Peyer's patch (tissue), 4 donors: ENCODE data around the gene DGKI.

Source experiments
- POLR2A ChIP-seq, 2 donors: fragments of 450-650 bp; IDR thresholded peaks; one replicate each; pipeline ENCODE4 v1.5.1; 2017; ENCODE audit warnings: antibody characterized with exemption in 2 of 2, mild to moderate bottlenecking in 2 of 2, moderate library complexity in 2 of 2
- TF ChIP-seq, protein P1 (sequence below), 6 experiments: fragments of 450-650 bp in 4 of 6; fragments of 200-600 bp in 2 of 6; sonication (generic) in 1 of 6; IDR thresholded peaks; one replicate each; pipeline ENCODE4 v1.5.1; 2017 to 2019; ENCODE audit warnings: antibody characterized with exemption in 6 of 6, mild to moderate bottlenecking in 3 of 6, moderate library complexity in 1 of 6

GRCh38 chr7:137890449-137890921 lies 43.7 kb upstream of the DGKI start:
- TF ChIP-seq, protein P1, sequence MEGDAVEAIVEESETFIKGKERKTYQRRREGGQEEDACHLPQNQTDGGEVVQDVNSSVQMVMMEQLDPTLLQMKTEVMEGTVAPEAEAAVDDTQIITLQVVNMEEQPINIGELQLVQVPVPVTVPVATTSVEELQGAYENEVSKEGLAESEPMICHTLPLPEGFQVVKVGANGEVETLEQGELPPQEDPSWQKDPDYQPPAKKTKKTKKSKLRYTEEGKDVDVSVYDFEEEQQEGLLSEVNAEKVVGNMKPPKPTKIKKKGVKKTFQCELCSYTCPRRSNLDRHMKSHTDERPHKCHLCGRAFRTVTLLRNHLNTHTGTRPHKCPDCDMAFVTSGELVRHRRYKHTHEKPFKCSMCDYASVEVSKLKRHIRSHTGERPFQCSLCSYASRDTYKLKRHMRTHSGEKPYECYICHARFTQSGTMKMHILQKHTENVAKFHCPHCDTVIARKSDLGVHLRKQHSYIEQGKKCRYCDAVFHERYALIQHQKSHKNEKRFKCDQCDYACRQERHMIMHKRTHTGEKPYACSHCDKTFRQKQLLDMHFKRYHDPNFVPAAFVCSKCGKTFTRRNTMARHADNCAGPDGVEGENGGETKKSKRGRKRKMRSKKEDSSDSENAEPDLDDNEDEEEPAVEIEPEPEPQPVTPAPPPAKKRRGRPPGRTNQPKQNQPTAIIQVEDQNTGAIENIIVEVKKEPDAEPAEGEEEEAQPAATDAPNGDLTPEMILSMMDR (IDR thresholded peaks at IDR 0.05): no peak
- no peak for TF ChIP-seq POLR2A (IDR thresholded peaks at IDR 0.05)
